ENCODE measurements around the gene FIP1L1. TPM values are rescaled to one million over a fixed set of nuclear protein-coding genes. Genes with fewer than 3 reads are reported as not detected.

Gene FIP1L1
- total and polyA plus RNA-seq, 9 of the 15 experiments (the other 6 are each of a cell fraction or from before 2014, with no cell fraction given): 34.6 to 137 (median 72.0) TPM

GRCh38 chr4:53455766-53456165 lies 78.3 kb downstream of the FIP1L1 start:
- no peak for TF ChIP-seq ZSCAN32 (CRISPR knock-in tag; IDR thresholded peaks at IDR 0.05)
- no peak for TF ChIP-seq FOXM1 (IDR thresholded peaks at IDR 0.05; ENCODE audit: low read depth)
- TF ChIP-seq FOXM1 (CRISPR knock-in tag; IDR thresholded peaks at IDR 0.05; ENCODE audit: low read depth): no peak
- TF ChIP-seq NCOR1 (IDR thresholded peaks at IDR 0.05): no peak
- TF ChIP-seq SMARCA5 (IDR thresholded peaks at IDR 0.05): no peak
- no peak for TF ChIP-seq TGIF2 (CRISPR knock-in tag; IDR thresholded peaks at IDR 0.05)
- no peak for TF ChIP-seq ZNF79 (CRISPR knock-in tag; IDR thresholded peaks at IDR 0.05; ENCODE audit: low read depth)
- TF ChIP-seq ZNF407 (IDR thresholded peaks at IDR 0.05; ENCODE audit: low read depth): no peak
- no peak for TF ChIP-seq RBM25 (IDR thresholded peaks at IDR 0.05; ENCODE audit: low read depth, low read length, severe bottlenecking)
- no peak for TF ChIP-seq NFE2 (IDR thresholded peaks at IDR 0.05; ENCODE audit: low read depth)
- intact Hi-C loops (cut with micrococcal nuclease): no loop called here
- no peak for ATAC-seq
- H2AFZ ChIP-seq (ENCODE audit: low read depth, low read length): no peak overlapping the region
- in situ Hi-C loops (cut with MboI): no loop called here
- CTCF ChIA-PET (ENCODE audit: low intra/inter-chr PET ratio): no interaction called here
- H3K36me3 ChIP-seq (ENCODE audit: control insufficient read depth, insufficient read depth, low read length): peaks cover 85% of the 10 kb centered on the region
- FAIRE-seq: no peak
- POLR2A ChIA-PET: no interaction called here
- no peak overlapping the region for H3K9ac ChIP-seq (ENCODE audit: insufficient read depth in 1 of 2, low read depth in 2 of 2, low read length in 2 of 2)
- H3K9me3 ChIP-seq (replicated peaks; ENCODE audit: control insufficient read depth, insufficient read depth, low read depth, low read length): no peaks in the 10 kb centered on the region
- H3K27me3 ChIP-seq (ENCODE audit: control insufficient read depth in 2 of 2, insufficient read depth in 2 of 2, low read length in 2 of 2): no peaks in the 10 kb centered on the region
- DNase-seq (ENCODE audit: extremely low read depth in 1 of 4, low spot score in 3 of 4): no peak
- H3K9me1 ChIP-seq (ENCODE audit: control insufficient read depth, insufficient read depth, low read length): no peaks in the 10 kb centered on the region
- no peak overlapping the region for H3K4me2 ChIP-seq (ENCODE audit: insufficient read depth, low read length)
- BruUV-seq (replicated peaks): no TSS peak
- H3K79me2 ChIP-seq (ENCODE audit: control insufficient read depth, insufficient read depth, low read length): no peaks in the 10 kb centered on the region
- H3K4me3 ChIP-seq: no peak overlapping the region
- WGBS (ENCODE audit: insufficient coverage, low coverage, missing lambda C conversion rate): 95% methylated on average over 3 of the region's 3 CpGs
- H3K4me1 ChIP-seq (replicated peaks in 1 of 2; ENCODE audit: control insufficient read depth in 2 of 2, insufficient read depth in 2 of 2, low read length in 2 of 2): no peaks in the 10 kb centered on the region
- no peaks in the 10 kb centered on the region for H4K20me1 ChIP-seq (replicated peaks; ENCODE audit: control insufficient read depth, insufficient read depth, low read length)
- H3K27ac ChIP-seq (ENCODE audit: extremely low read depth, low read depth, low read length): no peak overlapping the region

Data from K562 (cell line).